Heart left ventricle (tissue), 16 donors: ENCODE data around the gene CRIP3. TPM values are rescaled to one million over a fixed set of nuclear protein-coding genes. Genes with fewer than 3 reads are reported as not detected.
"Not testable (repeated sequence)": the region's sequence is repeated elsewhere in the genome, so short reads cannot be mapped to it uniquely, and the experiment has no call there.

ENCODE experiments used
- ATAC-seq, 4 donors: fragments of 200-7000 bp; cut with Tn5 transposase; one replicate each; pipeline ENCODE4 v1.9.1; 2020 to 2022; ENCODE audit warnings: moderate library complexity in 4 of 4, mild to moderate bottlenecking in 3 of 4, moderate number of reproducible peaks in 1 of 4
- DNase-seq, 5 donors: peaks; one replicate each; pipeline ENCODE4 v3.0.0-alpha.2; 2020
- H3K27ac ChIP-seq, 12 donors: fragments of 200-600 bp; sonication (generic) in 4 of 12; one replicate each; pipeline versions ENCODE4 v1.5.0 to v1.8.0; 2016 to 2022; ENCODE audit warnings: mild to moderate bottlenecking in 2 of 12
- H3K27me3 ChIP-seq, 9 donors: fragments of 200-600 bp; sonication (generic) in 2 of 9; one replicate each; pipeline versions ENCODE4 v1.5.1 to v1.8.0; 2016 to 2022; ENCODE audit warnings: mild to moderate bottlenecking in 3 of 9
- H3K36me3 ChIP-seq, 9 donors: fragments of 200-600 bp; sonication (generic) in 2 of 9; one replicate each; pipeline versions ENCODE4 v1.5.0 to v1.8.0; 2018 to 2022; ENCODE audit warnings: mild to moderate bottlenecking in 2 of 9
- H3K4me1 ChIP-seq, 12 donors: fragments of 200-600 bp; sonication (generic) in 4 of 12; one replicate each; pipeline versions ENCODE4 v1.5.0 to v1.8.0; 2016 to 2022; ENCODE audit warnings: mild to moderate bottlenecking in 3 of 12
- H3K4me3 ChIP-seq, 12 donors: fragments of 200-600 bp; sonication (generic) in 4 of 12; one replicate each; pipeline versions ENCODE4 v1.5.0 to v1.8.0; 2017 to 2022; ENCODE audit warnings: mild to moderate bottlenecking in 9 of 12, moderate library complexity in 4 of 12
- H3K9me3 ChIP-seq, 12 donors: fragments of 200-600 bp; sonication (generic) in 4 of 12; one replicate each; pipeline versions ENCODE4 v1.5.0 to v1.8.0; 2016 to 2022; ENCODE audit warnings: mild to moderate bottlenecking in 1 of 12
- POLR2A ChIP-seq, 2 donors: fragments of 450-650 bp; IDR thresholded peaks; one replicate each; pipeline ENCODE4 v1.6.1; 2017; ENCODE audit warnings: antibody characterized with exemption in 2 of 2, mild to moderate bottlenecking in 2 of 2, moderate library complexity in 2 of 2
- WGBS, 4 donors: extraction: QIAGEN DNeasy Blood & Tissue Kit in 2 of 4; methylation state at CpG; one replicate each; pipeline versions ENCODE4 v1.1.5 to v1.1.7; 2013 to 2018; 5-methylcytosine and 5-hydroxymethylcytosine counted together
- intact Hi-C, 10 donors: fragments of 100-400 bp; cut with DNase I; formaldehyde crosslinking; loops; one replicate each; pipeline versions ENCODE4 v1.11.1 to v1.14.2; 2022
- polyA plus RNA-seq, 2 donors: library from polyadenylated mRNA; stranded (reverse); fragments of 200-250 nt; gene quantifications; one replicate each; pipeline ENCODE4 v1.2.3, GENCODE V29; 2013
- total RNA-seq, 9 donors: library from RNA; depleted of rRNA in 2 of 9; stranded (reverse); fragments of >200 nt in 2 of 9; fragmentation: NEBNext Ultra II Directional in 3 of 9; extraction: Animal tissue kit (Norgen Biotek cat#: 25700) in 3 of 9; gene quantifications; one replicate each; pipeline versions ENCODE4 v1.1.0 to v1.2.4, GENCODE V29; 2016 to 2023
- TF ChIP-seq, protein P1 (sequence below), 12 donors: fragments of 200-600 bp; sonication (generic) in 4 of 12; IDR thresholded peaks; one replicate each; pipeline versions ENCODE4 v1.5.0 to v1.8.0; 2018 to 2022; ENCODE audit warnings: antibody characterized with exemption in 12 of 12, mild to moderate bottlenecking in 5 of 12
- donor health status: ischemic (EF 13 %, LVEDD 7.1; RV severe dilation, severe dysfunction).
- donor health status: healthy with polysubstance abuse.
- donor health status: DM: no; HTN: yes; CAD: no.
- donor health status: DM: no; HTN: no; CAD: no.
- donor health status: ischemic (EF 25% LVEDD 6.9; RV normal size, moderate dysfunction).
- donor health status: ischemic (EF 25% LVEDD 5.7; RV mildly dilated, moderate dysfunction).
- donor health status: healthy.
- donor health status: DM: yes; HTN: yes; CAD: no.
- donor health status: ischemic (EF 35%, LVEDD 5.7; RV mildly dilated, moderate dysfunction).
- donor health status: nonischemic (EF 11% LVEDD 7.7; RV severe dilation, severe dysfunction).
- donor health status: DM: yes; HTN: yes; CAD: no.
- donor health status: PGD.
- donor health status: ischemic (EF 29% LVEDD 5.4; RV normal size, mild dysfunction).
- donor health status: nonischemic (EF 23%, LVEDD 6.1; RV moderate dilation, normal function).

CRIP3 gene
- total and polyA plus RNA-seq, 11 donors = 3.6 to 66.7 (median 20.9) TPM

DNA sequence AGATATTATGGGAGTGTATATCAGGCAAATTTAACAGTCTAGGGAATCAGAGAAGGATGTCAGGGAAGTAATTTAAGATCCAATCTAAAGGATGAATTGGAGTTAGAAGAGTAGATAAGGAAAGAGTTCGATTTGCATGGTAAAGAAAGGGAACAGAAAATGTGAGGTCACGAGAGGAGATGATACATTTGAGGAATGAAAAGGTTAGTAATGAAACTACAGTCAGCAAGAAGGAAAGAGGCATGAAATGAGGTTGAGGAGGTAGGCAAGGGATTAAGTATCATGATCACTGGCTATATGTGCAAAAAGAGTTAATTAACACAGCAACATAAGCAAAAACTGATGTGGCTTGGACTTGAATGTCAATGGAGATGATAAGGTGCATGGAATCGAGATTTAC is 38.4 kb upstream of the CRIP3 start:
- DNase-seq (no peak), ATAC-seq (no peak)
- Histone ChIP-seq H3K4me1 (peaks cover 0 to 11% (median 0%) of the 10 kb centered on the region in 12 donors), H3K4me3 (no peak overlapping the region), H3K27ac (no peak overlapping the region), H3K27me3 (no peaks in the 10 kb centered on the region), H3K9me3 (no peaks in the 10 kb centered on the region), H3K36me3 (peaks cover 0 to 100% (median 95%) of the 10 kb centered on the region in 9 donors)
- no peak for TF ChIP-seq POLR2A (IDR thresholded peaks at IDR 0.05)
- TF ChIP-seq, protein P1, sequence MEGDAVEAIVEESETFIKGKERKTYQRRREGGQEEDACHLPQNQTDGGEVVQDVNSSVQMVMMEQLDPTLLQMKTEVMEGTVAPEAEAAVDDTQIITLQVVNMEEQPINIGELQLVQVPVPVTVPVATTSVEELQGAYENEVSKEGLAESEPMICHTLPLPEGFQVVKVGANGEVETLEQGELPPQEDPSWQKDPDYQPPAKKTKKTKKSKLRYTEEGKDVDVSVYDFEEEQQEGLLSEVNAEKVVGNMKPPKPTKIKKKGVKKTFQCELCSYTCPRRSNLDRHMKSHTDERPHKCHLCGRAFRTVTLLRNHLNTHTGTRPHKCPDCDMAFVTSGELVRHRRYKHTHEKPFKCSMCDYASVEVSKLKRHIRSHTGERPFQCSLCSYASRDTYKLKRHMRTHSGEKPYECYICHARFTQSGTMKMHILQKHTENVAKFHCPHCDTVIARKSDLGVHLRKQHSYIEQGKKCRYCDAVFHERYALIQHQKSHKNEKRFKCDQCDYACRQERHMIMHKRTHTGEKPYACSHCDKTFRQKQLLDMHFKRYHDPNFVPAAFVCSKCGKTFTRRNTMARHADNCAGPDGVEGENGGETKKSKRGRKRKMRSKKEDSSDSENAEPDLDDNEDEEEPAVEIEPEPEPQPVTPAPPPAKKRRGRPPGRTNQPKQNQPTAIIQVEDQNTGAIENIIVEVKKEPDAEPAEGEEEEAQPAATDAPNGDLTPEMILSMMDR (IDR thresholded peaks at IDR 0.05) = no peak
- intact Hi-C loops = no loop called here
- WGBS, 4 donors = 69 to 87% (median 81%) methylated on average over 3 of the region's 3 CpGs

DNA sequence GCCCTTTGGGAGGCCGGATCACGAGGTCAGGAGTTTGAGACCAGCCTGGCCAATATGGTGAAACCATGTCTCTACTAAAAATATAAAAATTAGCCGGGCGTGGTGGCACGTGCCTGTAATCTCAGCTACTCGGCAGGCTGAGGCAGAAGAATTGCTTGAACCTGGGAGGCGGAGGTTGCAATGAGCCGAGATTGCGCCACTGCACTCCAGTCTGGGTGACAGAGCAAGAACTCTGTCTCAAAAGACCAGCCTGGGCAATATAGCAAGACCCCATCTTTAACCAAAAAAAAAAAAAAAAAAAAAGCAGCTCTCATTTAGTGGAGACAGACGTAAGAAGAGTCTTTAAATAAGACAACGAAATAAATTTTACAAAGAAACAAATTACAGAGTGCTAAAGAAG is 37.6 kb upstream of the CRIP3 start:
- Histone ChIP-seq H3K4me1 (peaks cover 0 to 11% (median 0%) of the 10 kb centered on the region in 12 donors), H3K36me3 (peaks cover 0 to 100% (median 95%) of the 10 kb centered on the region in 9 donors)
- H3K9me3 ChIP-seq, H3K4me3 ChIP-seq, intact Hi-C loops, ATAC-seq, DNase-seq, H3K27me3 ChIP-seq, H3K27ac ChIP-seq: not testable (repeated sequence)
- 97 to 98% (median 97%) methylated on average over 11 of the region's 11 CpGs for WGBS, 4 donors

DNA sequence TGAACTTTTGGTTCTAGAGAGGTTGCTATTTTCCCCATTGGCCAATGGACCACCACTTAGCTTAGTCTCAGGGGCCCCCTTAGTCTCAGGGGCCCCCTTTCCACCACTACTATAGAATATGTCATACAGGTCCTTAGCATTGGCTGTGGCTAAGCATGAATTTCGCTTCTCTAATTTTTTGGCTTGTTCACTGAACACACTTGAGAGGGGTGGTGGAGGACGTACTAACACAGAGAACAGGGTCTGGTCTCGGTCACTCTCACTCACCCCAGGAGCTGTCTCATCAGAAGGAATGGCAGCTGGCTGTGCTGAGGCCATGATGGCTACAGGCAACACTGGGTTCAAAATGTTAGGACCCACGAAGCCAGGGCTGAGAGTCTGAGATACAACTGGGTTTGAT is 30.5 kb upstream of the CRIP3 start:
- DNase-seq (no peak), ATAC-seq (peak in 1 of 4 donors; percentile 18)
- H3K36me3 ChIP-seq = peaks cover 0 to 86% (median 68%) of the 10 kb centered on the region in 9 donors
- peaks cover 0 to 21% (median 5%) of the 10 kb centered on the region in 12 donors for H3K4me1 ChIP-seq
- H3K4me3 ChIP-seq = no peak overlapping the region
- TF ChIP-seq, protein P1 (IDR thresholded peaks at IDR 0.05) = no peak
- no peak for TF ChIP-seq POLR2A (IDR thresholded peaks at IDR 0.05)
- H3K27me3 ChIP-seq = no peaks in the 10 kb centered on the region
- H3K9me3 ChIP-seq = no peaks in the 10 kb centered on the region
- WGBS, 4 donors = 88 to 94% (median 91%) methylated on average over 4 of the region's 4 CpGs
- H3K27ac ChIP-seq = no peak overlapping the region
- intact Hi-C loops = loop anchor here in 1 of 10 donors (5.0 kb wide), 1 partner anchor 72 kb away; no protein-coding TSS in a partner anchor

DNA sequence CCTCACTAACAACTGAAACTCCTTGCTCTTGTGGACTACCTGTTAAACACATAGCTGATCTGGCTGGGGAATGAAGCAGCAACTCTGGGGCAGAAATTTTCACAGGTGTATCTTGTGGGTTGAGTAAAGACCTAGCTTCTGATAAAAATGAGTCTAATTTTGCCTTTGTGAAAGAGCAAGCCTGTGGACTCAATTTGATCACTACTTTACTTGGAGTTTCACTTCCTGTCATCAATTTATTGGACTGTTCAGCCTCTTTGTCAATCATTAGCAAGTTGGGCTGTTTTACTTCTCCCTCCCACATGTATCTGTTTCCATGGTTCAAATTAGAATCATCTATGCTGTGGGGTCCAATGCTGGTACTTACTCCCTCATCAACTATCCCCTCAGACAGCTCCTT is 29.6 kb upstream of the CRIP3 start:
- no peaks in the 10 kb centered on the region for H3K9me3 ChIP-seq
- ATAC-seq (no peak), DNase-seq (no peak)
- H3K27me3 ChIP-seq = no peaks in the 10 kb centered on the region
- H3K4me3 ChIP-seq = no peak overlapping the region
- intact Hi-C loops = loop anchor here in 1 of 10 donors (5.0 kb wide), 1 partner anchor 71 kb away; no protein-coding TSS in a partner anchor
- H3K4me1 ChIP-seq = peaks cover 0 to 23% (median 6%) of the 10 kb centered on the region in 12 donors
- TF ChIP-seq, protein P1 (IDR thresholded peaks at IDR 0.05) = no peak
- TF ChIP-seq POLR2A (IDR thresholded peaks at IDR 0.05) = no peak
- H3K27ac ChIP-seq = no peak overlapping the region
- H3K36me3 ChIP-seq = peaks cover 0 to 77% (median 59%) of the 10 kb centered on the region in 9 donors

DNA sequence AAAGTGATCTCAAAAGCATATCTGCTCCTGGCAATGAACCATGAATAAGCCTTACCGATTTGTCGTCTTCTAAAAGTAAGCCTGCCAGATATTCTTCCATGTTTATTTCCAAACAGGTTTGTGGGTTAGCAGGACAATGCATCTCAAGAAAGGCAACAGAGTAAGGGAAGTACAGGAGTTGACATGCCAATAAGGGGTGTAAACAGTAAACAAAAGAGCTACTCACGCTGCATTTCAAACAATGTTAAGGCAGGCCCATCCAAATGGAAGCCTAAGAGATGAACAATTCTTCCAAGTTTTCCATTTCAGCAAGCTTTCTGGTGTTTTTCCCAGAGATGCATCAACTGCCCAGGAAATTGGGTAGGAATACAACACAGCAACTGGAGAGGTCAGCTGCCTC is 27.8 kb upstream of the CRIP3 start:
- no peaks in the 10 kb centered on the region for H3K27me3 ChIP-seq
- peaks cover 0 to 24% (median 6%) of the 10 kb centered on the region in 12 donors for H3K4me1 ChIP-seq
- TF ChIP-seq POLR2A (IDR thresholded peaks at IDR 0.05) = no peak
- TF ChIP-seq, protein P1 (IDR thresholded peaks at IDR 0.05) = no peak
- ATAC-seq = no peak
- WGBS, 4 donors = 33 to 48% (median 41%) methylated on average over 3 of the region's 3 CpGs
- peaks cover 0 to 59% (median 40%) of the 10 kb centered on the region in 9 donors for H3K36me3 ChIP-seq
- H3K4me3 ChIP-seq = no peak overlapping the region
- intact Hi-C loops = loop anchor here in 1 of 10 donors (5.0 kb wide), 1 partner anchor 69 kb away; no protein-coding TSS in a partner anchor
- DNase-seq = no peak
- H3K9me3 ChIP-seq = no peaks in the 10 kb centered on the region
- peak overlapping the region in 4 of 12 donors; percentile 16 to 28 (median 19) for H3K27ac ChIP-seq
